IPS-11a (cell line): ENCODE results near the gene SLC5A5.

Experiments used
- H3K4me3 ChIP-seq: one replicate; pipeline ENCODE4 v1.5.1; 2013; ENCODE audit warnings: low read depth, low read length, control low read depth

The SLC5A5 gene

DNA sequence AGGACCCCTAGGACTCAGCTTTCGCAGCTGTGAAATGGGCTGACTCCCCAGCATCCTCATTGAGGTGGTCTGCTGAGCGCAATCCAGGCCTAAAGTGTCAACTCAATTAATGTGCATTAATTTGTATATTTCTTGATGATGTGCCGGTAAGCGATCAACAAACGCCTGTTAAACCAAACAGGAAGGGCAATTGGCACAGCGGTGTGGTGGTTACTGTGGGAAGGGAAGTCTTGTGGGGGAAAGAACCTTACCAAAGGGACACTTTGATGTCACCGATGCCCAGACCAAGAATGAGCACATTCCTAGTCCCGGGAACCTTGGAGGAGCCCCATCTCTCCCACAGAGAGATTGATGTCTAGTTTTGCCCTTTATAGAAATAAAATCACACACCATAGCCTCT lies 25.6 kb upstream of the SLC5A5 start:
- H3K4me3 ChIP-seq = no peak overlapping the region

DNA sequence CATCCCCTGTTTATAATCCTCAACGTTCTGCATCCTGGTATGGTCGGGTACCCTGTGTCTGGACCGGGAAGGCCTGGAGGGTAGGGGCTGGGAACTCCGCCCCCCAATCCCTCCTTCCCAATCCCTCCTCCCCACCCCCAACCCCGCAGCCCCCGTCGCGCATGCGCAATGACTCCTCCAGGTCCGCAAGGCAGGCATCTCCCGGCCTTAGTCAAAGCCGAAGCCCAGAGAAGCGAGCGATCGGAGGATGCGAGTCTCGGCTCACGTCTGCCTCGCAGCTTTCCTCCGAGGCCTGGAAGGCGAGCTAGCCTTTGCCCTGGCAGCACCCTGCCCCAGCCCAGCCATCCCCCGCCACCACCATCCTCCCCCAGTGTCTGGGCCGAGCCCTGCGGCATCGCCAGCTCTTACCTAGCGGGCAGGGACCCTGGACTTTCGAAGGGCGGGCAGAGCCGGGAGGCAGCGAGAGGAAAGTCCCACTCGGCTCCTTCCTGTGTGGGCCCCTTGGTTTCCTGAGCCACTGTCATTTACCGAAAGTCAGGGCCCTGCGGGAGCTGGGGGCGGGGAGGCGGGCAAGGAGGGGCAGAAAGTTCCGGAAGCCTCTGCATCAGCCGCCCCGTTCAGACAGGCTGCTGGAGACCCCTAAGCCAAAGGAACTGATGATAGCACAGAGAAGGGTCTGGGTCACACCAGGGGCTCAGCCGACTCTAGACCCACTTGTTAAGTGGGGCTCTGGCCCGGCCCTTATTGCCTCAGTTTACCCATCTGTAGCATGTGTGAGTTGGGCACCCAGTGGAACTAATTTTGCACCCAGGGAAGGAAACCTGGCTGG lies 24.0 kb upstream of the SLC5A5 start, which contains the start of gene JAK3:
Gene JAK3 (minus strand): TSS at position 445 of the 829 bp plus-strand sequence. CDS start 3,565 bp downstream, outside the sequence.
- H3K4me3 ChIP-seq = peak within 1 kb of the TSS; percentile 4

DNA sequence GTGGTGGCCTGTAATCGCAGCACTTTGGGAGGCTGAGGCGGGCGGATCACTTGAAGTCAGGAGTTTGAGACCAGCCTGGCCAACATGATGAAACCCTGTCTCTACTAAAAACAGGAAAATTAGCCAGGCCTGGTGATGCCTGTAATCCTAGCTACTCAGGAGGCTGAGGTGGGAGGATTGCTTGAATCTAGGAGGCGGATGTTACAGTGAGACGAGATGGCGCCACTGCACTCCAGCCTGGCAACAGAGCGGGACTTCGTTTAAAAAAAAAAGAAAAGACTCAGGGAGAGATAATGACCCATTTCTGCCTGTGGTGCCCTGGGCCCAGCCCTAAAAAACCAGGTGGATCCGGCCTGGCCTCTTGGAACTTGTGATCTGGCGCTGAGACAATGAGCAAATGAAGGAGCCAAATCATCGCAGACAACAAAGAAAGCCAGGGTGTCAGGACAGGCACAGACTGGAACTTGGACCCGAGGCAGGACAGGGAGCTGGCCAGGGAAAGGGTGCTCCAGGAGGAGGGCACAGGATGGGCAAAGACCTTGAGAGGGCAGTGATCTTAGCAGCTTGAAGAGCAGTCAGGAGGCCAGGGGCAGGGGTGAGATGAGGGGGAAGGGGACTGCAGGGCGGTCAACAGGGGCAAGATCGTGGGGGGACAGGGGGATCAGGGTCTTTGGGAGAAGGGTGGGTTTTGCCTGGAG lies 23.0 kb upstream of the SLC5A5 start:
- H3K4me3 ChIP-seq = no peak overlapping the region

DNA sequence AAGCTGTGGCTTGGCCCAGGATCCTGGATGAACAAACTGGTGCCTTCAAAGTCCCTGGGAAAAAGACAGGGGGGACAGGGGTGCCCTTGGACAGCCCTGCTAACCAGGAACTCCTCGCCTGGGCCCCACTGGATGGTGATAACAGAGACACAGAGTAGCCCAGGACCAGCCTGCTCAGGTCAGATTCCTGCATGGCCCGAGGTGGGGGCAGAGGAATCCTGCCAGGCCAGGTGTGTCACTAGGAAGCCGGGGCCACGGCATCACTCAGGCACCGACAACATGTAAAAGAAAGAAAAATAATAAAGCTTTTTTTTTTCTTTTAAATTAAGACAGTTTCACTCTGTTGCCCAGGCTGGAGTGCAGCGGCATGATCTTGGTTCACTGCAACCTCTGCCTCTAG lies 17.7 kb upstream of the SLC5A5 start:
- no peak overlapping the region for H3K4me3 ChIP-seq

DNA sequence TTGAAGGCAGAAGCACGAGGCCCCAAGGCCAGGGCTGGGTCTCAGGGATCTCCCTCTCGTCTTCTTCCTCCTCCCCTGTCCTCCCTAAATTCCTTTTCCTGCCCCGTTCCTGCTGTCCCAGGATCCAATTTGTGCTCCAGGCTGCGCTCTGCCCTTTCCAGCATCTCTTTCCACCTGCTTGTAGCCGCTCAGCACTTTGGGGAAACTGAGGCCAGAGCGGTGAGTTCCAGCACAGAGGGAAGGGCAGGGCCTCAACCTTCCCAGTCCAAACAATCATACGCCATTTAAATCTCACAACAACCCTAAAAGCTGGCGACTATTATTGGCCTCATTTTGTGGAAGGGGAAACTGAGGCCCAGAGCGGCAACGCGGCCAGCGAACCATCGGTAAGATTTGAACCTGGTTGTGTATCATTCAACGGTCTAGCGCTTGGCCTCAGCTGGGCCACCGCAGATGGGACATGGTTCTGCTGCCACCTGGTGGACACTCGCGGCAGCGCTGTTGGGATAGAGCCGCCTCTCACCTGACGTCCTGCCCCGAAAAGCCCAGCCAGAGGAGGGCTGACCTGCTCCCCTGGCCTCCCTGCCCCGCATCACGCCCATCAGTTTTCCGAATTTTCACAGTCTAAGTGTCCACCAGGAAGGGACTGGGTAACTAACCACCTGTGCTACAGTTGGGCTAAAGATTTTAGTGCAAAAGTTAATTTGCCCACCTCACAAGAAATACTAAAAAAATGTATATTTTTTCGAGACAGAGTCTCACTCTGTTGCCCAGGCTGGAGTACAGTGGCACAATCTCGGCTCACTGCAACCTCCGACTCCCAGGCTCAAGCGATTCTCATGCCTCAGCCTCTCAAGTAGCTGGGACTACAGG lies 16.2 kb upstream of the SLC5A5 start:
- H3K4me3 ChIP-seq = no peak overlapping the region

DNA sequence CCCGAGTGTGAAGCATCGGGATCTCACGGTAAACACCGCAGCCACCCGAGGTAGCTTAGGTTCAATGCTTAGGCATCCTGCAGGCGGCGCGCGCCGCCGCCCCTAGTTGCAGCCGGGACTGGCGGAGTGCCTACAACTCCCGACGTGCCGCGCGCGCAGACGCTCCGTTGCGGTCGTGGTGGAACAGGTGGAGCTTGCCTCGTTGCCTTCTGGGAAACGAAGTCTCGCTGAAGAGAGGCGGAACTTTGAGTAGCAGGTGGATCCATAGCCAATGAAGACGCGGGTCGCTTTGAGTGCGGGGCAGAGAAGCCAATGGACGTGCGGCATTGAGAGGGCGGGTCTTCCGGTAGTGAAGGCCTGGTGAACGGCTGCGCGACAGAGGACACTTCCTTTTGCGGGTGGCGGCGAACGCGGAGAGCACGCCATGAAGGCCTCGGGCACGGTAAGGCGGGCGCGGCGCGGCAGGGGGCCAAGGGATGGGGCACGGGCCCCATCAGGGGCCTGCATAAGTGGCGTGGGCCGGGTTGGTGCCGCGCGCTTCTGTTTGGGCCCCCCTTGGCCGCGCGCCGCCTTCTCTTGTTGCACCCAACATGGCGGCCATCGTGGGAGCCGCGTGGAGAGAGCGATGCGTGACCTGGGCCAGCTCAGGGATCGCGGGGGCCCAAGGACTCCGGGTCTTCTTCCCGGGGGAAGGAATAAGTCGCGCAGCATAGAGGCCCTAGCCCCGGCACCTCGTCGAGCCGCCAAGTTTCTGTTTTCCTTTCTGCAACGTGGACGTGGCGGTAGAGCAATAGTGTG lies 12.0 kb upstream of the SLC5A5 start, which contains the start of gene RPL18A:
Gene RPL18A (plus strand): TSS at position 378 of the 798 bp plus-strand sequence. CDS start 47 bp downstream, at position 425.
- H3K4me3 ChIP-seq = peak within 1 kb of the TSS; percentile 87

DNA sequence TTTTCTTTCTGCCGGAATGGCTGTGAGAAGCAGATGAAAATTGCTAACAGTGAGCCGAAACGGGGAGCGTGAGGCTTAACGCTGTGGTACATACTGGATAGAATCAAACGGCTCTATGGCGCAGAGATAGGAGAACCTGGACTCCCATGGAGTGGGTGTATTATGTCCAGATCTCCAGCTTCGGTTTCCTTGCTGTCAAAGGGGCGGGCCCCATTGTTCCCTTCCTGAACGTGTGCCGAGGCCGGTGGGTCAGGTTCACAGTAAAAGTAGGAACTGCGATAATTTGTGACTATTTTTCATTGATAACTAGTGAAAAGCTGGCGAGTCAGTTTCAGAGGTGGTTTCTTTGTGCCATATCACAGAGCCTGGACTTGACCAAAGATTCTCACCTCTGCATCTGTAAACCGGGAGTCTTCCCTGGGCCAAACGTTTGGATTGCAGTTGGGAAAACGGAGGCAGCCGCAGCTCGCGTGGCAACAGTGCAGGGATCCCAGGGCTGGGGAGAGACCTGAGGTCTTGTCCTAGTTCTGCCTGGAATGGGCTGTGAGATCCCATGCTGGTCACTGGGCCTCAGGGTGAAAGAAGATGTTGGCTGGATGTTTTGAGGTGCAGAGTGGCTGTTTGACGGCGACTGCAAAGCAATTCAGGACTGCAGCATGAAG lies 11.3 kb upstream of the SLC5A5 start:
- H3K4me3 ChIP-seq = peak overlapping the region; percentile 87

DNA sequence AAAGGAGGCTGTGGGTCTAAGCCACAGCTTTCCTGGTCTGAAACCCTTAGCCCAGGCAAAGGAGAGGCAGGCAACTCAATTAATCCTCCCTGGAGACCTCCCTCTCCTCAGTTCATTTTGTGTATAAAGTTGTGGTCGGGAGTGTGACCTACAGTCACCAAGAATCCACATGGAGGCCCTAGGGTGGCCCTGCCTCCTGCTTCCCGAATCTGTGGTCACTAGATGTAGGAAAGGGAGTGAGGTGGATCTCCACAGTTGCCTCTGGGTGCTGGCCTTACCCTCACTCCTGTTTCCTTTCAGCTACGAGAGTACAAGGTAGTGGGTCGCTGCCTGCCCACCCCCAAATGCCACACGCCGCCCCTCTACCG lies 10.8 kb upstream of the SLC5A5 start:
- H3K4me3 ChIP-seq = peak overlapping the region; percentile 87

DNA sequence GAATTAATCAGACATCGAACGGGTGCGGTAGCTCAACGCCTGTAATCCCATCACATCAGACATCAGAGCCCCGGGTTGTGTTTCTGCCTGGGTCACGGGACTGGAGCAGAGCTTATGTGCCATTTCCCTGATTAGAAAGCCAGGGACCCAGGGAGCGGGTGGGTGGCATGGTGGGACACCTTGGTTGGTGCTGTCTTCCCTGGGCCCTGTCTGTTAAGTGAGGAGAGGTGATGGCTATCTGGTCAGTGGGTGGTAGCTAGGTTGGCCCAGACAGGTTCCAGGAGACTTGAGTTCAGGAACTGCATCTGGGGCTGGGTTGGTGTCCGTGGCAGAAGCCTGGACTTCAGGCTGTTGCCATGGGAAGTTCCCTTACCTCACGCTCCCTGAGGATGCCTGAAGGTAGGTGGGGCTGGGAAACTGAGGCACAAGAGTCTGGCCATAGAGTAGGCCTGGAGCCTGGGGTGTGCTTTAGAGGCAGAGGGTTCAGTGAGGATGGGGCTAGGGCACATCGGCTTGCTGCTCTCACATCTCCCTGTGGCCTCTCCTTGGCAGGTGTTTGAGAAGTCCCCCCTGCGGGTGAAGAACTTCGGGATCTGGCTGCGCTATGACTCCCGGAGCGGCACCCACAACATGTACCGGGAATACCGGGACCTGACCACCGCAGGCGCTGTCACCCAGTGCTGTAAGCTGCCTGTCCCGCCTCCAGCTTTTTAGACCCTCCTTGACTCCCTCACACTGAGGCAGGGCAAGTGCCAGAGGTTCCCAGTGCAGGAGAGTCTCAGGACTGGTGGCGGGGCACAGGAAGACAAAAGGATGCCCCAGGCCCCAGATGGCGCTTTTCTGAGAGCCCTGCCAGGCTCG lies 10.0 kb upstream of the SLC5A5 start:
- H3K4me3 ChIP-seq = peak overlapping the region; percentile 87

DNA sequence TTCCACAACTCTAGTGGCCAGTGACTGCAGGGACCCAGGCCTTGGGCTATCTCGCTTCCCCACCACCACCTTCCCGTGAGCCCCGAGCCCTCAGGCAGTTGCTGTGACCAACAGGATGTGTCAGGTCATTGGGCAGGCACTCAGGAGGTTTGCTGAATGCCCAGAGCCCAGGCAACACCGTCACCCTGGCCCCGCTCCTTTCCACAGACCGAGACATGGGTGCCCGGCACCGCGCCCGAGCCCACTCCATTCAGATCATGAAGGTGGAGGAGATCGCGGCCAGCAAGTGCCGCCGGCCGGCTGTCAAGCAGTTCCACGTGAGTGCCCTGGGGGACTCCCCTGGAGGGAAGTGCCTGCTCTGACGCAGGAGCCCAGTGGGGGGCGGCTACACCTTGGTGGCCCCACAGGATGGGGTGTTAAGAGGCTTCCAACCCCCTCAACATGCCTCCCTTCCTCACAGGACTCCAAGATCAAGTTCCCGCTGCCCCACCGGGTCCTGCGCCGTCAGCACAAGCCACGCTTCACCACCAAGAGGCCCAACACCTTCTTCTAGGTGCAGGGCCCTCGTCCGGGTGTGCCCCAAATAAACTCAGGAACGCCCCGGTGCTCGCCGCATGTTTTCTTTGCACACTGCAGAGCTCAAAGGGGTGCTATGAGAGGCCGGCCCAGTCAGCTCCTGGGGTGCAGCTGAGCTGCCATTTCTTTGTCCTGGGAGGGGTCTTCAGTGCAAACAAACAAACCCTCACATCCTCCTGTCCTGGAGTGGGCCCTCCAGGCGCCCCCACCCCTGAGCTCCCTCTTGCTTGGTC lies 8.8 kb upstream of the SLC5A5 start:
- no peak overlapping the region for H3K4me3 ChIP-seq

DNA sequence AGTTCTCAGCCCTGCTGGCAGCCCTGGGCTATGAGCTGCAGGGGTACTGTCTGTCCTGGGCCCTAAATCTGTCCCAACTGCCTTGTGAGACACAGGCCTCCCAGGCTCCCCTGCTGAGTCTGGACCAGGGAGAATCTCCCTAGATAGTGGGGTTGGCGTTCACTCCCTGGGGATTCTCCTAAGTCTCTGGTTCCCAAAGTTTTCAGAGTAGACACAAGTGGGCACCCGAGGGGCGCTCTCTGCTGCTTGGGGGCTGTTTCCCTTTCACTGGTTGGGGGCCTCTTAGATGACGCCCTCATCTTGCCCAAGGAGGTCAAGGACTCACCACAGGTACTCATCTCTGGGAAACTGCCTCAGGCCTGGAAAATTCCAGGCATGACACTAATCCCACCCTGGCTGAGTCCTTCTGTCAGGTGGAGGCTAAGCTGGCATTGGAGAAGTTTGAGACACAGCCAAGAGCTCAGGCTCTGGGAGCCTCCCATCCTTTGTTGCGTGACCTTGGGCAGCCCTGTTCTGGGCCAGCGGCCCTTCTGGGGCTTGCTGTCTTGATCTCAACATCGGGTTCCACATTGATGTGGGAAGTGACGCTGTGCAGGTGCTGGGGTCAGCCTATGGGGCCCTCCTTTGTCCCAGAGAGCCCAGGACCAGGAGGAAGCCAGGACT lies 8.1 kb upstream of the SLC5A5 start:
- no peak overlapping the region for H3K4me3 ChIP-seq

DNA sequence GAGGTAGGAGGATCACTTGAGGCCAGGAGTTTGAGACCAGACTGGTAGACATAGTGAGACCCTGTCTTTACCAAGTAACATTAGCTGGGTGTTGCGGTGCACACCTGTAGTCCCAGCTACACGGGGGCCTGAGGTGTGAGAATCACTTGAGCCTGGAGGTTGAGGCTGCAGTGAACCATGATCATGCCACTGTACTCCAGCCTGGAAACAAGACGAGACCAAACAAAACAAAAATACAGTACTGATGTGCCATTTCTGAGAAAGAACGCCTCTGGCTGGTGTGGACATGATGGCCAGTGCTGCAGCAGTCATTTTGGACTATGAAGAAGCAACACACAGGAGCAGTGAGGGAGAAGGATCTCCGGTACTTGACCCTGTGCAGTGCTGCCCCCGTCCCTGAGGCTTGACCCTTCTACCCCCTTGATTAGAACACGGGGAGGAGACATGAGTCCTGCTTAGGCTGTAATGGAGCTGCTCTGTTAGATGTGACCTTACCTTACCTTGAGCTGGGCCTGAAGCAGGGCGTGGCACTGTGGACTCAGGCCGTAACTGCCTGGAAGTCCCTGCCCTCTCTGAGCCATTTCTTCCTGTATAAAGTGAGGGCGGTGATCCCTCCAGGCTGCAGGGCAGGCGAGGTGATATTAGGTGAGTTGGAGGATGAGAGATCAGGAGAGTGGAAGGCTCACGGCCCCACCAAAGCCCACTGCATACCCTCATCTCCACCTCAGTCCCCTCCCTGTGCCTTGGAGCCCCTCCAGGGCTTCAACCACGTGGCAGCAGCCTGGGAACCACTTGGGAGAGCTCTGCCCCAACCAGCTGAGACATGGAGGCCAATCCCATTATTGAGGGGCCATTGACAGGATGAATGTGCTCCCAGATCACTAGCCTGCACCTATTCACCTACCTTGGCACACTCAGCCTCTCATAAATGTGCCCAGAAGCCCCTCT lies 6.1 kb upstream of the SLC5A5 start:
- H3K4me3 ChIP-seq = no peak overlapping the region

DNA sequence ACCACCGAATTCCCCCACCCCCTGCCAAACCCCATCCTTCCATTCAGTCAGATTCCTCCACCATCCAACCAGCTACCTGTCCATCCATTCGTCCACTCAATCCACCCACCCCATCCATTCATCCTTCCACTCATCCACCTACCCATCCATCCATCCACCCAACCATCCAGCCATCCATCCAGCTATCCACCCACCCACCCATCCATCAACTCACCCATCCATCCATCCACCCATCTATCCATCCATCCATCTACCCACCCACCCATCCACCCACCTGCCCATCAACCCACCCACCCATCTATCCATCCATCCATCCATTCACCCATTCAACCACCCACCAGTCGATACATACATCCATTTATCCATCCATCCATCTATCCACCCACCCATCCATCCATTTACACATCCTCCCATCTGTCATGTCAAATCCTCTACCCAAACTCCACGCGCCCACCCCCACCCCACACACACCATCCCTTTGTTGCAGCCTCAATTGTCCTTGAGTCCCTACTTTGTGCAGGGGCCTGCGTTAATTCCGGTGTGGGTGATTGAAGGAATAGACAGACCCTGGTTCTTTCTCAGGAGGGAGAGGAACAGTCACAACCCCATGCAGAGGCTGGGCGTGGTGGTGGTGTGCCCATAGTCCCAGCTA lies 5.3 kb upstream of the SLC5A5 start:
- no peak overlapping the region for H3K4me3 ChIP-seq

DNA sequence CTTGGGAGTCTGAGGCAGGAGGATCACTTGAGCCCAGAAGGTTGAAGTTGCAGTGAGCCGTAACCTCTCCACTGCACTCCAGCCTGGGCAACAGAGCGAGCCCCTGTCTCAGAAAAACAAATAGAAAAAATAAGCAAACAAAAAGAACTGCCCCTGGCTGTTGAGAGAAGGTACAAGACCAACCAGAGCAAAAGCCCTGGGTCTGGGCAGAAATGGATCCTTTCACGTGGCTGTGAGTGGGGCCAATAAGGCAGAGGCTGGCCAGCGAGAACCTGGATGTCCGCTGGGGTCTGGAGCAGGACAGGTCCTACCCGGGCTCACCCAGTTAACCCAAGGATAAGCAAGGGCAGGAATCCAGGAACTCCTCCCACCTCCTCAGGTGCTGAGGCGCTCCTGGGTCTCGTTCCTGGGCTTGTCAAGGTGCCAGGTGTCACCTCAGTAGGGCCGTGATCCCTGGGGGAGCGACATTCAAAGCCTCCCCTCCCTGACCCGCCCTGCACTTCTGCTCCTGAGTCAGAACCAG lies 4.7 kb upstream of the SLC5A5 start:
- H3K4me3 ChIP-seq = no peak overlapping the region

DNA sequence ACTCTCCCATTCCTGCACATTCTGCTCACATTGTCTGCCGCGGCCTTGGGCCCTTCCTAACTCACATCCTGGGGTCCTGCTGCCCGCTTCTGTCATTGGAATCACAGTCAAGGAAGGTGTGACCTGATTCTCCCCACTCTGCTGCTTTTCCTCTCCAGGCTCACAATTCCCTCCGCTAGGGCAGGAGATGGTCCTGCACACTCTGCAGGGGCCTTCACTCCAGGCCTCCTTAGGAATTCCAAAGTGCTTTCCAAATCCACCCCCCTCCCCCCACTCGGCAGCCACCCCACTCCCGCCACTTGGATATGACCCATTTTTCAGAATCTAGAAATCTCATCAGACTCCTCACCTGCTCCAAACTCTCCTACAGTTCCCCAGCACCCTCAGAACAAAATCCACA lies 3.1 kb upstream of the SLC5A5 start:
- H3K4me3 ChIP-seq = no peak overlapping the region

DNA sequence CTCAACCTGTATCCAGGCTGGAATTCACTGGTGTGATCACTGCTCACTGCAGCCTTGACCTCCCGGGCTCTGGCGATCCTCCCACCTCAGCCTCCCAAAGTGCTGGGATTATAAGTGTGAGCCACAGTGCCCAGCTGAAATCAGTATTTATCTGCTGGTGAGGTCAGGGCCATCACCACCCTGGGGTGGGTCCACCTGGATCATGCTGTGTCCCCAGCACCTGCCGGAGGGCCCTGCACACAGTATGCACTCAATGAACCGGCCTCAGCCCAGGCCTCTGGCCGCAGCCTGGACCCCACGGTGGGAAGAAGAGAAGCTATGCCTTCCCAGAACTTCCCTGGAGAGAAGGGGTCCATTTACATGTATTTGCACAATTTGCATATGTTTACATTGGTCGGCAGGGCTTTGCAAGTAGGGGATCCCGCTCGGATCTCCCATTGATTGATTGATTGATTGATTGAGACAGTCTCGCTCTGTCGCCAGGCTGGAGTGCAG lies 2.6 kb upstream of the SLC5A5 start:
- H3K4me3 ChIP-seq = no peak overlapping the region
